Activated CD8-positive, alpha-beta memory T cell treated with anti-CD3 and anti-CD28 coated beads for 48 hours (primary cell): ENCODE data around the gene SVIL.
"Not testable (repeated sequence)": the region's sequence is repeated elsewhere in the genome, so short reads cannot be mapped to it uniquely, and the experiment has no call there.

Experiments
- DNase-seq, 3 experiments: peaks; one replicate each; pipeline ENCODE4 v3.0.0-alpha.2; 2020; ENCODE audit warnings: low read depth in 2 of 3, low spot score in 2 of 3

The SVIL gene

GRCh38 chr10:29579455-29579970 is 55.3 kb downstream of the SVIL start:
- DNase-seq: no peak

DNA sequence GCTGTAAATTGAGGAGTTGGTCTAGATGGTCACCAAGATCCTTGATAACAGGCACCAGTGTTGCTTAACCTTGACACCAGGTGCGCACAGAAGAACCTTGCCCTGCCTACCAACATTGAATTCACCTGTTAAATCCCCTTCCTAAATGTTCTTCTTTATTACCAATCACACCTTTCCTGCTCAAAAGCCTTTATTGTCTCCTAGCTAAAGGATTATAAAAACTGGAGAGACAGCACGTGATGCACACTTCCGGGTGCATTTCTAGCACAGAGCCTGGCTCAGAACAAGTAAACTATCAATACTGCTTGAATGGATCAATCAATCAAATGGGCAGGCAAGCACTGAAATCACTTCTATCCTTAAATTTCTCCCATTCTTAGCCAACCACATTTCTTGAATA is 56.3 kb downstream of the SVIL start:
- DNase-seq: no peak

DNA sequence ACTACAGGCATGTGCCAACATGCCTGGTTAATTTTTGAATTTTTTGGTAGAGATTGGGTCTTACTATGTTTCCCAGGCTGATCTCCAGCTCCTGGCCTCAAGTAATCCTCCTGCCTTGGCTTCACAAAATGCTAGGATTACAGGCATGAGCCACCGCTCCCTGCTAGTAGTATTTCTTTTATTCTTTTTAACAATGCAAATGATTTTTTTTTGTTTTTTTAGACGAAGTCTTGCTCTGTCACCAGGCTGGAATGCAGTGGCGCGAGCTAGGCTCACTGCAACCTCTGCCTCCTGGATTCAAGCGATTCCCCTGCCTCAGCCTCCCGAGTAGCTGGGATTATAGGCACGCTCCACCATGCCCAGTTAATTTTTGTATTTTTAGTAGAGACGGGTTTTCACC is 58.1 kb downstream of the SVIL start:
- DNase-seq: no peak

DNA sequence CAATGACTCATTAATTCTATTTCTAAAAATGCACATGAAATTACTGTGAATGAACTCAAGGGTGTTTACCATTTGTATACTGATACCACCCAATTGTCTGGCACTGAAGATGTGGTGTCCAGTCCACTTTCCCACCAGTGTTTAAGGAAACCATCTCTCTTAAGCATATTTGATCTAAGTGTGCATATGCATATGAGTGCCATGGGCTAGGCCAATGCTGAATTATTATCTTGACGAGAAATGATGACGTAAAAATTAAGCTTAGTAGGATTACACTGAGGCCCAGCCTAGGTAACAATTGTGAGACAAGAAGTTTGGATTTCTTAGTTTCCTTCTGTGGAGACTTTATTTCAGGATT is 59.7 kb downstream of the SVIL start:
- no peak for DNase-seq

GRCh38 chr10:29574212-29575097 is 60.3 kb downstream of the SVIL start:
- DNase-seq: not testable (repeated sequence)

DNA sequence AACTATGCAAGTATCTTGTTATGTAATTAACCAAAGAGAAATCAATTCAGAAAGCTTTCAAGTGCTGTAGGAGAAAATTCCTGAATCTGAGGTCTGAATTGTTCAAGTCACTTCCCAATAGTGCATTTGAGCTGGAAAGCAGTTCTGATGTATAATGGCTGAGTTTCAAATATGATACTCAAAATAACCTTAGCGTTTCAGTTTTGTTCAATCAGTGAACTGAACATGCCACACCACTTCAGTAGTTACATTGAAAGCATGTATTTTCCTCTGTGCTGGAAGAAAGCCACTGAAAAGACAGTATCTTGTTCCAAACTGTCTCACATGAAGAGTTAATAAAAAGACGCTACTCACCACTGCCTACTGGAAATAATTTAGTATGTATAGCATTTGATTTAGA is 64.5 kb downstream of the SVIL start:
- DNase-seq: not testable (repeated sequence)

DNA sequence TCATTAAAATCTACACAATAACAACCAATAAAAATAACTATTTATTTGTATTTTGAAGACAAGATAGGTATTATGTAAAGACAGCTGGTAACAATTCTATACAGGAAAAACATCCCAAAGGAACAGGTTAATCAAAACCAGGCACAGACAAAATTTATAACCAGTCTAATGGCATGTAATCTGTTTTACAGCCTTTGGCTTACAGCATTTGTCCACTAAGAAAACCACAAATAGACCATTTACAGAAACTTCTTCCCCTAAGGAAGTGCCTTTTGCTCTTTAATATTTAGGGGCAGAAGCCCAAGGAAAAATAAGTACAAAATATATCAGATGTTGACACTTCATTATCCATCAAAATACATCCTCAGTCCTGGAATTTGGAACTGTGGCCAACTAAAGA is 65.0 kb downstream of the SVIL start:
- DNase-seq: no peak

DNA sequence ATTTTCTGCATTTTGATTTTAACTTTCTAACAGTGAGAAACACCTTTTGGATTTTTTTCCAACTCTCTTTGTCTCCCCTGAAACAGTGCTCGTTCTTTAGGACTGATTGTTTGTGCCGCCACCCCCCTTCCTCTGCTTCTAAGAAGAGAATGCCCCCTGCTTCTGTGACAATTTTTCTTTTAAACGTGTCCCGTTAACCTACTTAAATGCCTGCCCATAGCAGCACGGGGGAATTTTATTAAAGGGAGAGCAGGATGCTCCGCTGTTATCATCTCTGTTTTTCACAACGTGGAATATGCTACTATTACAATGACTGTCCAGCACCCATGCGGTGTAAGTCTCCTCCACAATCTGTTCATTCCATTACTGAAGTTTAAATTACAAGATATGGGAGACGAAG is 67.8 kb downstream of the SVIL start:
- DNase-seq: no peak

- DNase-seq: not testable (repeated sequence)
Observed at GRCh38 chr10:29566209-29566608, 68.6 kb downstream of the SVIL start.

GRCh38 chr10:29563420-29564035 is 71.2 kb downstream of the SVIL start:
- no peak for DNase-seq

GRCh38 chr10:29563006-29563405 is 71.8 kb downstream of the SVIL start:
- DNase-seq: not testable (repeated sequence)

- no peak for DNase-seq
Observed at GRCh38 chr10:29559996-29560395, 74.8 kb downstream of the SVIL start.

- DNase-seq: no peak
Observed at GRCh38 chr10:29557665-29558064, 77.1 kb downstream of the SVIL start.

DNA sequence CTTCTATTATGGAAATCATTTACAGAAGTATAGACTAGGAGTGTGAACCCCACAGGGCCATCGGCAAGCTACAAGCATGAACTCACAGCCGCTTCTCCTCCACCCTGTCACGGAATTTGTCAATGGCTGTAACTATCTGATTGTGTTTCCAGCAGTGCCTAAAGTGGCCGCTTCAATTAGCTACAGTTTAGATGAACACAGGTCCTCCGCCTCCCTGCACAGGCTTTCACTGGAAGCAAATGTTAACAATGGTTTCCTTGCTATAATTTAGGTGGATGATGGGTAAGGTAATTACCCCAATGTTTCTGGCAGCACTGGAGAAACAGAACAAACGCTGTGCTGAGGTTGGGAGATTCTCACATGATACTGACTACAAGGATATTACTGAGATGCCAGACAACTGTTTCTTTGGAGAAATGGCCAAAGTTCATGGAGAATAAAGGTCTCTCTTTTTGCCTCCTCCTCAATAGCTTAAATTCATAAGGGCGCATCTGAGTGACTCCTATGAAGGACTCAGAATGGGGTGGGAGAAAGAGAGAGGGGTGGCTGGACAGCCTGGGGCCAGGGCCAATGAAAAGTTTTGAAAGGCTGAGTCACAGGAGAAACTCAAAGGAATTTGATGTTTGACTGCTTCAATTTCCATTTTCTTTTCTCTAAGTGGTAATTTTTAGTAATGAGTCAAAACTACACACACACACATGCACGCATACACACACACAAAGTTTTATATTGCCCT is 78.9 kb downstream of the SVIL start:
- no peak for DNase-seq

DNA sequence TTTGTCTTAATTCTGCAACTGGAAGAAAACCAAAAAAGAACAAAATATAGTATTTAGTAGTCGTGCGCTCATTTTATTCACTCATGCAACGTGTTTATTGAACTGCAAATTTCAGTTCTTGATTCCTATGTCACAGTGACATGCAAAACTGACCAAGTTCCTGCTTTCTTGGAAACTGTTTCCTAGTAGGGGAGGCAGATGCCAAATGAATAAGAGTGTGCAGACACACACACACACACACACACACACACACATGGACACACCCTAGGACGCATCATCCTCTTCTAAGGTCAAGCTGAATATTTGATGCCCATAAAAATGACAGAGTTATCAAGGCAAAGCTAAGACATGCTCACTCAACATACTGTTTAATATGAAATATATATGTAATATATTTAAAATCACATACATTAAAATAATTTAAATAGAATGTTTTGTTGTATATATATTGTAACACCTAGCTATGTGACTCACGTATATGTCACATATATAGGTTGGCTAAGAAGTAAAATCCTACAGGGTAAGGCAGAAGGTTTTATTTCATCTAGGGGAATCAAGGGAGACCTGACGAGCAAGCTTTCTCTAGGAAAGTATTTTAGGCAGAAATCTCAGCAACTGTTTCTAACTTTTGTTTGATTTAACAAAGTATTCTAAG is 79.6 kb downstream of the SVIL start:
- no peak for DNase-seq

DNA sequence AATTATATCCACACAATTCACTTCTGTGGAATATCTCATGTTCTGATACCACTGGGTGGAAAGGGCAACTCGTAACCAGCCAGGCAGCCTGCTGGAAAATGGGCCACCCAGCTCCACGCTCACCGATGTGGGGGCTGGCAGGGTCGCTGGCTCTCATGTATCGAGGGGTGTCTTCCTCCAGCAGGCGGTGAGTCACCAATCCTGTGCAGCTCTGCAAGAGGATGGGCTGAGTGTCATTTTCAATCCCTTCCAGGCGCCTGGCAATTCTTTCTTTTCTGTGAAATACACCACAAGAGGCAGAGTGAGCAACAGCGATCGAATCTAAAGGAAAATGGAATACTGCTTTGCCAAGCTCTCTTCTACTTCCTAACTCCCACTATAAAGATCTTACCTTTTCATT is 80.1 kb downstream of the SVIL start:
- DNase-seq: no peak

GRCh38 chr10:29553544-29554250 is 81.1 kb downstream of the SVIL start:
- no peak for DNase-seq

DNA sequence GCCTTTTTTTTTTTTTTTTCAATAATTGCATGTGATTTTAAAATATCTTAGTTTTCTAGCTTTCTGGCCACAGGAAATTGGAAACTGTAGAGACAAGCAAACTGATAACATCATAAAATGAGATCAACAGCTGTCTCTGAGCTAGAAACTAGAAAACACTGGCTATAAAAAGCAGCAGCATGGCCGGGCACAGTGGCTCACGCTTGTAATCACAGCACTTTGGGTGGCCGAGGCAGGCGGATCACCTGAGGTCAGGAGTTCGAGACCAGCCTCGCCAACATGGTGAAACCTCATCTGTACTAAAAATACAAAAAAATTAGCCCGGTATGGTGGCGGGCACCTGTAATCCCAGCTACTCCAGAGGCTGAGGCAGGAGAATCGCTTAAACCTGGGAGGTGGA is 81.7 kb downstream of the SVIL start:
- DNase-seq: not testable (repeated sequence)

- DNase-seq: not testable (repeated sequence)
Observed at GRCh38 chr10:29549493-29549892, 85.3 kb downstream of the SVIL start.

GRCh38 chr10:29546773-29547313 is 87.9 kb downstream of the SVIL start:
- no peak for DNase-seq
